ENCODE results near the gene CCDC87. TPM values are rescaled to one million over a fixed set of nuclear protein-coding genes. Genes with fewer than 3 reads are reported as not detected.
"Not testable (repeated sequence)": the region's sequence is repeated elsewhere in the genome, so short reads cannot be mapped to it uniquely, and the experiment has no call there.

Gene CCDC87
- total RNA-seq, 2 experiments from 2014 or later = 0.09 to 0.14 TPM

DNA sequence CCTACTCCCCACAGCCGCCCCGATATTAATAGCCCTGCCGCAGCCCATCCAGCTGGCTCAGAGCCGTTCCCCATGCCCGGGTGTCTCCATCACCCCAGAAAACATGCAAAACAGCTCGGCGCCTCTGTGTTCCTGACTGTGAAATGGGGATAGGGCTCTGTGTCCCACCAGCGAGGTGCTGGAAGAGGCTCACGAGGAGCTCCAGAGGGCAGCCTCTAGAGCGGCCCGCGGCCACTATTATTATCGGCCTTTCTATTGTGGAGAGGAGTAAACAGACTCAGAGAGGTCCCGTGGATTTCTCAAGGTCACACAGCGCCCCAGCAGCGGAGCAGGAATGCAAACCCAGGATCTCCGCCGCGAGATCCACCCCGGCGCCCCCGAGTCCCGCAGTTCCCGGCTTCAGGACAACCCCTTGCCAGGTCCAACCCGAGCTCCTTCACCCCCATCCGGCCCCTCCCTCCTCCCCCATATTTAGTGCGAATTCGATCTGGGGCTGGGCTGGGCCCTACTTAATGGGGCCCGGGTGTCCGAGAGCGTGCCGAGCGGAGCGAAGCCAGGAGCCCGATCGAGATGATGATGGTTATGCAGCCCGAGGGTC, 46.4 kb downstream of the CCDC87 start, which contains the start of gene ACTN3:
ACTN3 (plus strand) TSS at position 536 of the 598 bp plus-strand sequence; CDS start at position 571, 35 bp downstream.
- Mint-ChIP-seq H3K36me3 (ENCODE audit: low read depth) (peaks cover 3% of the 10 kb centered on the region), H3K4me1 (peaks cover 20% of the 10 kb centered on the region), H3K9me3 (ENCODE audit: low read depth) (no peaks in the 10 kb centered on the region), H3K27ac (peak within 1 kb of the TSS; percentile 33), H3K4me3 (peak within 1 kb of the TSS; percentile 76), H3K27me3 (peaks cover 5% of the 10 kb centered on the region)
- DNase-seq (peak; percentile 37), ATAC-seq (peak; percentile 0)
- ChIA-PET POLR2A (interaction anchor here (0.6 to 2.4 kb wide), 4 partner anchors 91 to 132 kb away, joined by 3 to 7 read pairs (median 4); no protein-coding TSS in a partner anchor), CTCF (interaction anchor here (0.6 to 1.5 kb wide), 11 partner anchors 9 to 1106 kb away, joined by 3 to 5 read pairs (median 3); partner anchors contain the start of genes CTSF, DPP3, RBM4 and RBM4B)
- intact Hi-C loops (cut with DNase I, micrococcal nuclease) = loop anchor here (1.0 to 2.0 kb wide), 15 partner anchors 33 to 572 kb away; partner anchors contain the start of genes RBM14 (in 2 of the 2), BBS1 (in 1 of the 2), CCDC87 (in 1 of the 2) and CCS (in 1 of the 2)

- Mint-ChIP-seq H3K4me3 (peak within 1 kb of the TSS; percentile 76), H3K27ac (peak within 1 kb of the TSS; percentile 67), H3K4me1 (peaks cover 20% of the 10 kb centered on the region), H3K27me3 (peaks cover 5% of the 10 kb centered on the region), H3K36me3 (ENCODE audit: low read depth) (peaks cover 4% of the 10 kb centered on the region), H3K9me3 (ENCODE audit: low read depth) (no peaks in the 10 kb centered on the region)
- ChIA-PET CTCF (interaction anchor here (0.6 to 1.5 kb wide), 13 partner anchors 9 to 1107 kb away, joined by 3 to 5 read pairs (median 3); partner anchors contain the start of genes CTSF, DPP3, RBM4 and RBM4B), POLR2A (interaction anchor here (0.6 to 2.4 kb wide), 5 partner anchors 92 to 133 kb away, joined by 3 to 7 read pairs (median 4); no protein-coding TSS in a partner anchor)
- ATAC-seq (peak; percentile 94), DNase-seq (peak; percentile 95)
- intact Hi-C loops (cut with DNase I, micrococcal nuclease) = loop anchor here (1.0 to 2.0 kb wide), 15 partner anchors 33 to 573 kb away; partner anchors contain the start of genes RBM14 (in 2 of the 2), BBS1 (in 1 of the 2), CCDC87 (in 1 of the 2) and CCS (in 1 of the 2)
Measured at GRCh38 chr11:66545701-66546367, 47.0 kb downstream of the CCDC87 start, which contains the start of gene ZDHHC24. Gene ZDHHC24 (minus strand): TSS chr11:66546048. CDS start chr11:66546003, 45 bp downstream.

- H3K4me1 Mint-ChIP-seq = peaks cover 20% of the 10 kb centered on the region
- ChIA-PET POLR2A (interaction anchor here (2.4 kb wide), 1 partner anchor 134 kb away, joined by 7 read pairs; no protein-coding TSS in a partner anchor), CTCF (interaction anchor here (0.6 to 1.2 kb wide), 4 partner anchors 8 to 134 kb away, joined by 3 read pairs; no protein-coding TSS in a partner anchor)
- H3K27ac Mint-ChIP-seq; DNase-seq; intact Hi-C loops (cut with DNase I, micrococcal nuclease); H3K36me3 Mint-ChIP-seq (ENCODE audit: low read depth); H3K9me3 Mint-ChIP-seq (ENCODE audit: low read depth); H3K27me3 Mint-ChIP-seq; ATAC-seq: not testable (repeated sequence)
- peak overlapping the region; percentile 76 for H3K4me3 Mint-ChIP-seq
Measured at GRCh38 chr11:66544952-66545351, 47.9 kb downstream of the CCDC87 start.

GRCh38 chr11:66543263-66544107, 49.4 kb downstream of the CCDC87 start:
- H3K4me1 Mint-ChIP-seq = peaks cover 20% of the 10 kb centered on the region
- peak overlapping the region; percentile 51 for H3K4me3 Mint-ChIP-seq
- peaks cover under 1% of the 10 kb centered on the region for H3K27me3 Mint-ChIP-seq
- ChIA-PET POLR2A (no interaction called here), CTCF (interaction anchor here (0.6 to 1.1 kb wide), 4 partner anchors 33 to 477 kb away, joined by 3 to 4 read pairs (median 3); partner anchors contain the start of gene BBS1)
- H3K36me3 Mint-ChIP-seq (ENCODE audit: low read depth) = peaks cover 4% of the 10 kb centered on the region
- ATAC-seq (peak; percentile 24), DNase-seq (peak; percentile 73)
- intact Hi-C loops (cut with DNase I, micrococcal nuclease) = no loop called here
- H3K27ac Mint-ChIP-seq = peak overlapping the region; percentile 58
- H3K9me3 Mint-ChIP-seq (ENCODE audit: low read depth) = no peaks in the 10 kb centered on the region

DNA sequence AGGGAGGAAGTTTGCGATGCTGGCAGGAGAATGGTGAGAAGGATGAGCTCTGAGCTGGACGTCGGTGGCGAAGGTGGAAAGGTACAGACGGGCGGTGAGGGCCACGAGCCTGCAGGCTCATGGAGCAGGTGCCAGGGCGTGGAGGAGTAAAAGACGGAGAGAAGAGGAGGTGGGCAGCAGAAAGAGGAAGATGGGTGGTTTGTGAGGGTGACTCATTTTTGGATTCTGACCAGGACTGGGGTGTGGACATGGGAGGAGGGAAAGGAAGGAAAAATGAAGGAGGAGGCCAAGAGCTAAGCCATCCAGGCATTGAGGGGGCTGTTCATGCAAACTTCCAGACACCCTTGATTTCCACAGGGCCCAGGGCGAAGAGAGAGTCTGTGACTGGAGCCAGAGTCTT, 50.5 kb downstream of the CCDC87 start:
- ATAC-seq = no peak
- peaks cover 20% of the 10 kb centered on the region for H3K4me1 Mint-ChIP-seq
- intact Hi-C loops (cut with DNase I, micrococcal nuclease) = no loop called here
- H3K9me3 Mint-ChIP-seq (ENCODE audit: low read depth) = no peaks in the 10 kb centered on the region
- CTCF ChIA-PET = interaction anchor here (0.6 to 1.1 kb wide), 2 partner anchors 133 to 152 kb away, joined by 3 read pairs; no protein-coding TSS in a partner anchor
- H3K4me3 Mint-ChIP-seq = no peak overlapping the region
- no peak for DNase-seq
- no peak overlapping the region for H3K27ac Mint-ChIP-seq
- H3K27me3 Mint-ChIP-seq = no peaks in the 10 kb centered on the region
- H3K36me3 Mint-ChIP-seq (ENCODE audit: low read depth) = peaks cover 4% of the 10 kb centered on the region
- POLR2A ChIA-PET = interaction anchor here (0.7 kb wide), 1 partner anchor 74 kb away, joined by 3 read pairs; the partner anchor contains the start of gene RBM14

DNA sequence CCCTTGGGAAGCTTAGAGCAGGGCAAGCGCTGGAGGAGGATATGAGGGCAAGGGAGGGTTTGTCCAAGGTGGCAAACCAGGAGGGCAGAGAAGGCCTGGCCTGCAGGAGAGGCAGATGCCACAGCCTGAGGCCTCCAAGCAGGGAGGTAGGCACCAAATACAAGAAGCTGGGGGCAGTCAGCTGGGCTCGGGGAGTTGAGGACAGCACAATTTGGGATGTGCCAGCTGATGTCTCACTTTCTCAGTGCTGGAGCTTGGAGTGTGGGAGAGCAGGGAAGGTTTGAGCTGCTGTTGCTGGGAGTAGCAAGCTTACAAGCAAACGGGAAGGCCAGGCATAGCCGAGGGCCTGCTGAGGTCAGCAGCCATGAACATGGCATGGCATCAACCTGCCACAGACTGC, 51.0 kb downstream of the CCDC87 start:
- DNase-seq (no peak), ATAC-seq (no peak)
- Mint-ChIP-seq H3K4me3 (no peak overlapping the region), H3K27ac (no peak overlapping the region), H3K36me3 (ENCODE audit: low read depth) (peaks cover 4% of the 10 kb centered on the region), H3K4me1 (peaks cover 20% of the 10 kb centered on the region), H3K9me3 (ENCODE audit: low read depth) (no peaks in the 10 kb centered on the region), H3K27me3 (no peaks in the 10 kb centered on the region)
- ChIA-PET CTCF (interaction anchor here (0.7 to 1.1 kb wide), 2 partner anchors 133 to 136 kb away, joined by 3 read pairs; no protein-coding TSS in a partner anchor), POLR2A (interaction anchor here (0.7 kb wide), 1 partner anchor 74 kb away, joined by 3 read pairs; the partner anchor contains the start of gene RBM14)
- intact Hi-C loops (cut with DNase I, micrococcal nuclease) = no loop called here

GRCh38 chr11:66540598-66540997, 52.3 kb downstream of the CCDC87 start:
- H3K27ac Mint-ChIP-seq; H3K27me3 Mint-ChIP-seq; DNase-seq; ATAC-seq; H3K9me3 Mint-ChIP-seq (ENCODE audit: low read depth); H3K36me3 Mint-ChIP-seq (ENCODE audit: low read depth); intact Hi-C loops (cut with DNase I, micrococcal nuclease); H3K4me3 Mint-ChIP-seq: not testable (repeated sequence)
- H3K4me1 Mint-ChIP-seq = peaks cover 15% of the 10 kb centered on the region
- ChIA-PET CTCF (interaction anchor here (0.9 kb wide), 1 partner anchor 123 kb away, joined by 3 read pairs; no protein-coding TSS in a partner anchor), POLR2A (interaction anchor here (0.7 kb wide), 1 partner anchor 120 kb away, joined by 6 read pairs; no protein-coding TSS in a partner anchor)

Other genes starting within 250 kb of the CCDC87 start
- 10 to 100 TPM; 29.2 to 30.2 TPM for gene BRMS1, start 248.0 kb downstream of the CCDC87 start, total RNA-seq
- 1 to 10 TPM; 6.0 to 8.5 TPM for gene B4GAT1, start 245.4 kb downstream of the CCDC87 start, total RNA-seq
- gene SLC29A2, start 221.3 kb downstream of the CCDC87 start, total RNA-seq = 10 to 100 TPM; 13.6 to 14.4 TPM
- under 1 TPM; 0.07 TPM for gene NPAS4, start 172.0 kb downstream of the CCDC87 start, total RNA-seq
- 100 to 1,000 TPM; 115 to 120 TPM for gene MRPL11, start 154.2 kb downstream of the CCDC87 start, total RNA-seq
- 1 to 10 TPM; 5.7 to 7.0 TPM for gene PELI3, start 126.2 kb downstream of the CCDC87 start, total RNA-seq
- 10 to 100 TPM; 87.1 to 91.9 TPM for gene DPP3, start 112.6 kb downstream of the CCDC87 start, total RNA-seq
- gene BBS1, start 82.4 kb downstream of the CCDC87 start, total RNA-seq = 10 to 100 TPM in 1 of 2 experiments, 1 to 10 TPM in 1; 9.4 to 10.7 TPM
- gene ZDHHC24, start 47.0 kb downstream of the CCDC87 start, total RNA-seq = 10 to 100 TPM in 1 of 2 experiments, 1 to 10 TPM in 1; 9.7 to 11.3 TPM
- under 1 TPM; 0.26 to 0.27 TPM for gene ACTN3, start 46.2 kb downstream of the CCDC87 start, total RNA-seq
- 1 to 10 TPM; 1.3 to 2.0 TPM for gene CTSF, start 24.5 kb downstream of the CCDC87 start, total RNA-seq
- gene CCS, start 122 bp upstream of the CCDC87 start, total RNA-seq = 10 to 100 TPM; 16.3 to 24.0 TPM
- 100 to 1,000 TPM; 122 to 137 TPM for gene RBM14, start 23.6 kb upstream of the CCDC87 start, total RNA-seq
- 100 to 1,000 TPM; 104 to 122 TPM for gene RBM4, start 45.6 kb upstream of the CCDC87 start, total RNA-seq
- gene RBM4B, start 84.8 kb upstream of the CCDC87 start, total RNA-seq = 10 to 100 TPM; 14.7 to 14.8 TPM
- 1 to 10 TPM; 1.3 to 1.6 TPM for gene SPTBN2, start 136.2 kb upstream of the CCDC87 start, total RNA-seq

Data from activated CD4-positive, alpha-beta T cell treated with anti-CD3 and anti-CD28 coated beads for 36 hours (primary cell).